ENCODE data around the gene RYR2. TPM values are rescaled to one million over a fixed set of nuclear protein-coding genes. Genes with fewer than 3 reads are reported as not detected.

Gene RYR2
- total RNA-seq, 1 donor from 2014 or later: 0.90 TPM

DNA sequence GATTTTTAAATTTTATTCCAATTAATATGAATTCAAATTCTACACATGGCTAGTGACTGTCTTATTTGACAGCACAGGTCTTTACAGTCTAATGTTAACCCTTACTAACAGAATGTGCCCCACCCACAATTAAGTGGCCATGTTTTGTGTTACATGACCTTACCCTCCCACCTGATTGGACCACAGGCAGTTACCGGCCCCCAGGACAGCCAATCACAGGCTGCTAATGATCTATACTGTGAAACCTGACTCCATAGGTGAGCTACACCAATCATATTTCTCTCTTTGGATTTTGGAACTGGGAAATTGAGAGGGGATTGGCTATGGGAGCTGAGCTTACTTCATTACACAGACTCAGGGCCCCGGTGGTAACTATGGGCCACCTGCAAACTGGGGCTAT is 821.2 kb downstream of the RYR2 start:
- H3K36me3 ChIP-seq: no peaks in the 10 kb centered on the region
- peaks cover 17% of the 10 kb centered on the region for H3K4me1 Mint-ChIP-seq
- peaks cover 26% of the 10 kb centered on the region for H3F3A ChIP-seq (ENCODE audit: low read depth)
- H3K4me3 ChIP-seq: no peak overlapping the region
- no peak overlapping the region for H3K27ac Mint-ChIP-seq
- H3K4me1 ChIP-seq: peaks cover 12% of the 10 kb centered on the region
- H3K36me3 Mint-ChIP-seq: no peaks in the 10 kb centered on the region
- no peak overlapping the region for H3K9ac ChIP-seq
- no peak for DNase-seq (ENCODE audit: low spot score)
- H3K4me2 ChIP-seq: no peak overlapping the region
- no peaks in the 10 kb centered on the region for H3K79me2 ChIP-seq (ENCODE audit: low read depth)
- no peaks in the 10 kb centered on the region for H3K9me3 Mint-ChIP-seq
- H3K27ac ChIP-seq: no peak overlapping the region
- no peak overlapping the region for H3K4me3 Mint-ChIP-seq
- H4K20me1 ChIP-seq (ENCODE audit: low read depth): no peaks in the 10 kb centered on the region
- peaks cover 4% of the 10 kb centered on the region for H3K27me3 Mint-ChIP-seq (ENCODE audit: insufficient read depth, low read depth)
- no peaks in the 10 kb centered on the region for H3K9me3 ChIP-seq (ENCODE audit: low read depth)
- no peak overlapping the region for H2AFZ ChIP-seq (replicated peaks)
- no peak for TF ChIP-seq EZH2phosphoT487 (IDR thresholded peaks at IDR 0.05)
- TF ChIP-seq, protein P1, sequence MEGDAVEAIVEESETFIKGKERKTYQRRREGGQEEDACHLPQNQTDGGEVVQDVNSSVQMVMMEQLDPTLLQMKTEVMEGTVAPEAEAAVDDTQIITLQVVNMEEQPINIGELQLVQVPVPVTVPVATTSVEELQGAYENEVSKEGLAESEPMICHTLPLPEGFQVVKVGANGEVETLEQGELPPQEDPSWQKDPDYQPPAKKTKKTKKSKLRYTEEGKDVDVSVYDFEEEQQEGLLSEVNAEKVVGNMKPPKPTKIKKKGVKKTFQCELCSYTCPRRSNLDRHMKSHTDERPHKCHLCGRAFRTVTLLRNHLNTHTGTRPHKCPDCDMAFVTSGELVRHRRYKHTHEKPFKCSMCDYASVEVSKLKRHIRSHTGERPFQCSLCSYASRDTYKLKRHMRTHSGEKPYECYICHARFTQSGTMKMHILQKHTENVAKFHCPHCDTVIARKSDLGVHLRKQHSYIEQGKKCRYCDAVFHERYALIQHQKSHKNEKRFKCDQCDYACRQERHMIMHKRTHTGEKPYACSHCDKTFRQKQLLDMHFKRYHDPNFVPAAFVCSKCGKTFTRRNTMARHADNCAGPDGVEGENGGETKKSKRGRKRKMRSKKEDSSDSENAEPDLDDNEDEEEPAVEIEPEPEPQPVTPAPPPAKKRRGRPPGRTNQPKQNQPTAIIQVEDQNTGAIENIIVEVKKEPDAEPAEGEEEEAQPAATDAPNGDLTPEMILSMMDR (IDR thresholded peaks at IDR 0.05): no peak
- no peak for TF ChIP-seq EZH2 (IDR thresholded peaks at IDR 0.05)
- peaks cover 7% of the 10 kb centered on the region for H3K27me3 ChIP-seq

- peaks cover 7% of the 10 kb centered on the region for H3K27me3 ChIP-seq
- no peak for TF ChIP-seq EZH2 (IDR thresholded peaks at IDR 0.05)
- TF ChIP-seq, protein P1 (IDR thresholded peaks at IDR 0.05): peak; percentile 97
- no peak overlapping the region for H3K4me3 ChIP-seq
- no peak overlapping the region for H3K4me2 ChIP-seq
- Mint-ChIP-seq H3K27ac (no peak overlapping the region), H3K4me3 (peak overlapping the region; percentile 73), H3K27me3 (ENCODE audit: insufficient read depth, low read depth) (peaks cover 6% of the 10 kb centered on the region), H3K9me3 (no peaks in the 10 kb centered on the region), H3K36me3 (no peaks in the 10 kb centered on the region), H3K4me1 (peaks cover 17% of the 10 kb centered on the region)
- H3K36me3 ChIP-seq: no peaks in the 10 kb centered on the region
- H3K4me1 ChIP-seq: peaks cover 13% of the 10 kb centered on the region
- peak; percentile 83 for DNase-seq (ENCODE audit: low spot score)
- no peaks in the 10 kb centered on the region for H4K20me1 ChIP-seq (ENCODE audit: low read depth)
- H2AFZ ChIP-seq (replicated peaks): no peak overlapping the region
- no peak overlapping the region for H3K9ac ChIP-seq
- H3F3A ChIP-seq (ENCODE audit: low read depth): peaks cover 28% of the 10 kb centered on the region
- no peaks in the 10 kb centered on the region for H3K9me3 ChIP-seq (ENCODE audit: low read depth)
- H3K27ac ChIP-seq: no peak overlapping the region
- no peaks in the 10 kb centered on the region for H3K79me2 ChIP-seq (ENCODE audit: low read depth)
Observed at GRCh38 chr1:237864338-237865244, 822.6 kb downstream of the RYR2 start.

- H3K9ac ChIP-seq: no peak overlapping the region
- H3K4me2 ChIP-seq: peak overlapping the region; percentile 21
- TF ChIP-seq, protein P1 (IDR thresholded peaks at IDR 0.05): no peak
- no peak for TF ChIP-seq EZH2 (IDR thresholded peaks at IDR 0.05)
- TF ChIP-seq EZH2phosphoT487 (IDR thresholded peaks at IDR 0.05): peak; percentile 74
- H3K9me3 ChIP-seq (ENCODE audit: low read depth): no peaks in the 10 kb centered on the region
- Mint-ChIP-seq H3K27me3 (ENCODE audit: insufficient read depth, low read depth) (peaks cover 3% of the 10 kb centered on the region), H3K36me3 (no peaks in the 10 kb centered on the region), H3K4me3 (no peak overlapping the region), H3K27ac (no peak overlapping the region), H3K9me3 (peaks cover 7% of the 10 kb centered on the region), H3K4me1 (peaks cover 23% of the 10 kb centered on the region)
- no peak overlapping the region for H3K4me3 ChIP-seq
- H2AFZ ChIP-seq (replicated peaks): no peak overlapping the region
- peak; percentile 82 for DNase-seq (ENCODE audit: low spot score)
- H3F3A ChIP-seq (ENCODE audit: low read depth): peaks cover 28% of the 10 kb centered on the region
- peaks cover 7% of the 10 kb centered on the region for H3K27me3 ChIP-seq
- H3K36me3 ChIP-seq: no peaks in the 10 kb centered on the region
- H3K4me1 ChIP-seq: peaks cover 13% of the 10 kb centered on the region
- no peaks in the 10 kb centered on the region for H4K20me1 ChIP-seq (ENCODE audit: low read depth)
- no peaks in the 10 kb centered on the region for H3K79me2 ChIP-seq (ENCODE audit: low read depth)
- H3K27ac ChIP-seq: peak overlapping the region; percentile 52
Observed at GRCh38 chr1:237867380-237867888, 825.5 kb downstream of the RYR2 start.
